Pons (tissue), 1 donor: ENCODE data around the gene FOSL2.

Experiments used
- DNase-seq: peaks from one replicate; pipeline ENCODE4 v3.0.0-alpha.2; 2016; ENCODE audit warnings: low spot score

The FOSL2 gene

DNA sequence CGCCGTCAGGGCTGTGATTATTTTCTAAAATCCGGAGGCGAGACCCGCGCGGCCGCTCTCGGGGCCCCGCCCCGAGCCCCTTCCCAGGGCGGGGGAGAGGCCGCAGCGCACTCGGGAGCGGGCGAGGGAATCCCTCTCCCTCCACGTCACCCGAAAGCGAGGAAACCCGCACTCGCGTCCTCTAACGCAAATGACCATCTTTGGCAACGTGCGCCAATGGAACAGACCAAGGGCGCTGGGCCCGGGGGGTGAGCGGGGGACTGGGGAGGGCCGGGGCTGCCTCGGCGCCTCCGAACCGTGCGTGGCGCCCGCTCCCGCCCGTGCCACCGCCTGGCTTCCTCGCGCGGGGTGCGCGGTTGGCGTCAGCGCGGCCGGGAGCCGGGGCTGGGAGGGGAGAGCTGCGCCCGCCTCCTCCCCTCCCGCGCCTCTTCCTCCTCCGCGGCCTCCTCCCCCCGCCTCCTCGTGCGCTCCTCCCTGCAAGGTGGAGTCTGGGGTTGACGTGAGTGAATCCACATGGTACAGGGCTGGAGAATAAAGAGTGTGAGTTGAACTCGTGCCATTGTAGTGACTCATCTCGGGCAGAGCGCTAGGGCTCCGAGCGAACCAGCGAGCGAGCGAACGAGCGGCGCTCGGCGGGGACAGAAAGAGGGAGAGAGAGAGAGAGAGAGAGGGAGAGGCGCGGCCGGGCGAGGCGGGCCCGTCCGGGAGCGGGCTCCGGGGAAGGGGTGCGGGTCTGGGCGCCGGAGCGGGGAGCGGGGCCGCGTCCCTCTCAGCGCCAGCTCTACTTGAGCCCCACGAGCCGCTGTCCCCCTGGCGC lies at the start of gene FOSL2:
FOSL2 (plus strand) TSS at position 562 of the 817 bp plus-strand sequence. CDS start 863 bp downstream, outside the sequence.
- DNase-seq: peak; percentile 96

DNA sequence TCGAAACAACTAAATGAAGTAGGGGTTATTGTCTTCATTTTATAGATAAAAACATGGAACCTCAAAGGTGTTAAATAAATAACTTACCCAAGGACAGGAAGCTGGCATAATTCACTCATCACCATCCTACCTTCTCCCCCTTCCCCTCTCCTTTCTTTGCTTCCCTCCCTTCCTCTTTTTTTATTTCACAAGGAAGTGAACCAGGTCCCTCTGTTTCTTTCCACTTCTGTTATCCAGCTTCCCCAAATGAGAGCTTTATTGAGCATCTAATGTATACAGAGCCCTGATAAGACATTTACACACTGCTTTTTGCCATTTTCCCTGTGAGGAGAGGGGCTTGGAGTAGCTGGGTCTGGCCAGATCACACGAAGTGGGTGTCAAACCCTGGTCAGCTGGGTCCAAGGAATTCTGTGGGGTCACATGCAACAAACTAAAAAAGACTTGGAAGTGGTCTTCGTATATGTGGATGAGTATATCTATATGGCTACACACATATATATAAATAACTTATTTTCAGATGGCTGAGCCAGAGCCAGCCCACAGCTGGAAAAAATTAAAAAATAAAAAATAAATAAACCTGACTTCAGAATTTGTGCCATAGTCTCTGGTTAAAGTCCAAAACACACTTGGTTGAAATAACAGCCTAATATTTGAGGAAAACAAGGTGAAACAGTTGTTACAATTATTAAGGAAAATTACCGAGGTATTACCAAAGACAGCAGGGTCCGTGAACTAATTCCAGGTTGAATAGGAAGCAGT lies 49.3 kb upstream of the FOSL2 start:
- peak; percentile 41 for DNase-seq

DNA sequence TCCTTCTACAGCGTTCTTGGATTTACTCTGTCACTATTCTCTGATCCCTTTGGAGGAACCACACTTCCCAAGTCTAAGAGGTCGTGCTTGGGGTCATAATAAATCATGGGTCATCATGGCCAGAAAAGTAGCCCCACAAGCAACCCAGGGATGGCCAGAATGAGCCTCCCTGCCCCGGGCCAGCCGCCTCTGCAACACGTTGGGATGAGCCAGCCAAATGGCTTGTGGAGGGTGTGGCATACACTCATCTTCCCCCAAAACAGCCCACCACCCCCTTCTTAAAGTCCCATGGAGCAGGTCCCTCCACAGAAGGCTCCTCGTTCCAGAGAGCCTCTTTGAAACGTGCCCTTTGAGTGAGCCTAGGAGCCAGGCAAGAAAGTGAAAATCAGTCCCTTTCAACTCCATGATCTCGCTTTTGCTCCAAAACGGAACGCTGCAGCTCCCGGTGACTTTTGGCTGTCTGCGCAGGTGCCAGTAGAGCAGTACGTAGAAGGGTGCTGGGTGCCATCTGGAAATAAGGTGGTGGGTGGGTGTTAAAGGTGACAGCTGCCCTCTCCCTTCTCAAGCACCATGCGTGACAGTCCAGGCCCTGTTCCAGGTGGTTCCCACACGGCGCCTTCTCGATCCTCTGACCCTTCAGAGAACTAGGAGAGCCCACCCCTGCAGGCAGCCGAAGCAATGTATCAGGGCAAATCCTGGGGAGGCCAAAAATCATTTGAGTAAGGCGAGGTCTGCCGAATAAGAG lies 48.5 kb upstream of the FOSL2 start:
- DNase-seq: no peak

DNA sequence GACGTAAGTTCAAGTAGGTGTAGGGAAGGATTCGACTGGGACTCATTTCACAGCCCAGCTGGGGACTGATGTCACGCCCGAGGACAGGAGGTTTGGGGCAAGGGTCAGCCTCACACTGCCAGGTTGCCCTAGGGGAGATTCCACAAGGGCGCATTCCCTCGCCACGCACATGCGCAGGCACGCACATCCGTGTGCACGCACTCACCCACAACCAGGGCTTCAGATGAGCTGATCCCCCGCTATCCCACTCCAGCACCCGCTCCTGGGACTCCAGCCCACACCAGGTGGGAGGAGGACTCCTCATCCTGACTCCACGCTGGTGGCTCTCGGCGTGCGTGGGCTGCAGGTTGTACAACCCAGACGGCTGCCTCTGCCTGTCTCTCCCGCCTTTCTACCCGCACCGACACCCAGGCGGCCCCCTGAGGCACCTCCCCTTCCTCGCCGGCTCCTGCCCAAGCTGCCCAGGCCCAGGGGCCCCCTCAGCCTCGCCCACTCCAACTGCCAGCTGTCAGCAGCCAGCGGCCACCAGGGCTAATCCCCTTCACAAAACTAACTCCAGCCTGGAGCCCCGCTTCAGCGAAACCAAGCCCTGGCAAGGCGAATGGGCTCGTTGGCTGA lies 47.8 kb upstream of the FOSL2 start:
- no peak for DNase-seq

DNA sequence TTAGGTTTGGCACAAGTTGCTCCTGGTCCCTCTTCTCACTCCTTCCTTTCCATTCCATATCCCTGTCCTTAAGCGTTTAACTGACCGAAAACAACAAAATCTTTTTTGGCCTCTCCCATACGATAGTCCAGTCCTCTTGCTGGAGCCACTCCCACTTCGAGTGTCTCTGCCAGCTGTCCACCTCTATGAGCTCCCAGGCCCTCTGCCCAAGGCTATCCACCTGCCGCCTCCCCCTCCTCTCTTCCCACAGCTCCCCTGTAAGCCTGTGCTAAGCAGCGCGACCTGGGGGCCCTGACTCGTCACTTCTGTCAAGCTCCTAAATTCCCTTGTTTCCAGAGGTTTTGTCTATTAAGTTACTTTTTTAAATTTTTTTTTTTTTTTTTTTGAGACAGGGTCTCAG lies 47.0 kb upstream of the FOSL2 start:
- no peak for DNase-seq

DNA sequence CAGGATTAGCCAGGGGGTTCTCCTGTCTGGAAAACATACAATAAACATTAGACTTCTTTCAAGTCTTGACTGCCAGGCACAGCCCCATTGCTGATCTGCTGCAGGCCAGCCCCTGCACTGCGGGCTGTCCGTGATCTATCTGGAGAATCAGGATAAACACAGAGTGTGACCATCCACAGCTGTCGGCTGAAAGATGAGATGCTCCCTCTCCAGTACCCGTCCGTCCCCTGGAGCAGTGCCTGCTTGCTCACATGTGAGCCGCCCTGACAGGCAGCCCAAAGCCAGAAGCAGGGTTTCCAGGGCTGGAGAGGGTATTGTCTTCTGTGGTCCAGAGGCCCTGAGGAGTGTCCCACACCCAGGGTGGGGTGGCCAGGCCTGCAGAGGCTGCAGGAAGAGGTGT lies 46.1 kb upstream of the FOSL2 start:
- no peak for DNase-seq

DNA sequence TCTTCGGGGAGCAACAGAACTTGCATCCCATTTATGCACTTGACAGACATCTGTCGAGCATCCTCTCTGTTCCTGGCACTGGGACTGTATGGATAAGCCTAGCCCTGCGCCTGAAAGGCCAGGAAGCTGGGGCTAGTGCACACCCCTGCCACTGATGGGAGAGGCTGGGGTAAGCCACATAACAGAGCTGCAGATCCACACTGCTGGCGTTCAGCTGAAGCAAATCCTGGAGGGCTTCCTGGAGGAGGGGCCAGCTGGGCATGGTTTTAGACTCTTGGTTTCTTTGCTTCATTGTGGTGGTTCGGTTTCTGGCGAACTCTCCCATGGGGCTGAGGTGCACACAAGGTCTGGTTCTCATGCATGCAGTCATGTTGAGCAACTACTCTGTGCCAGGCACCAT lies 45.5 kb upstream of the FOSL2 start:
- no peak for DNase-seq

DNA sequence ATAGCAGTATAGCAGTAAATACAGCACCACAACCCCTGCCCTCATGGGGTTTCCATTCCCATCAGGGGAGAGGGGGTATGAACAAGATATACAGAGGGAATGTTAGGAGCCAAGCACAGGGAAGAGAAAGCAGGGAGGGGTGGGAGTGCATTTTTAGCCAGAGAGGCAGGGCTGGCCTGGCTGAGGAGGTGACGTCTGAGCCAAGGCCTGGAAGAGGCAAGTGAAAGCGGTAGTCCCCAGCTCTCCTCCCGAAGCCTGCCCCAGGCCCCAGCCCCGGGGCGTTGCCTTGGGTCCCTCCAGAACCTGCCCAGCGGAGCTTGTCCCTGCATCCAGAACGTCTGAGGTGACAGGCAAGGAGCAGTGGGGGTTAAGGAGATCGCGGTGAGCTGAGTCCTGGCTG lies 45.1 kb upstream of the FOSL2 start:
- no peak for DNase-seq

DNA sequence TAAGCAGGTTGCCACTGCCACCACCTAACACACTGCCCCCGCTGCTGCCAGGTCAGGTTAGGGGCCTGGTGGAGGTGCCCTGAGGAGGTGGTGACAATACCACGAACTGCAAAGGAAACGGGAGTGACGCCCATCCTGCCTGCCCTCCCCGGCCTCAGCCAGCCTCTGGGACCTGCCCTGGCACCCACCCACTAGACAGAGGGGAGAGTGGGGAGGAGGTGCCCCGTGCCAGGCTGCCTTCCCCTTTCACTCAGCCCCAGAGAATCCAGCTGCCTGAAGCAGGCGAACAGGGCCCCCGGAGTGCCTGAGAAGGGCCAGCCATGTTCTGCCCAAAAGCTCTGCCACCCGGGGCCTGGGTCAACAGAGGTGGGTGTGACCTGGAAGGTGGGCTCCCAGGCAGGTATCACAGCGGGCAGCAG lies 44.5 kb upstream of the FOSL2 start:
- no peak for DNase-seq

DNA sequence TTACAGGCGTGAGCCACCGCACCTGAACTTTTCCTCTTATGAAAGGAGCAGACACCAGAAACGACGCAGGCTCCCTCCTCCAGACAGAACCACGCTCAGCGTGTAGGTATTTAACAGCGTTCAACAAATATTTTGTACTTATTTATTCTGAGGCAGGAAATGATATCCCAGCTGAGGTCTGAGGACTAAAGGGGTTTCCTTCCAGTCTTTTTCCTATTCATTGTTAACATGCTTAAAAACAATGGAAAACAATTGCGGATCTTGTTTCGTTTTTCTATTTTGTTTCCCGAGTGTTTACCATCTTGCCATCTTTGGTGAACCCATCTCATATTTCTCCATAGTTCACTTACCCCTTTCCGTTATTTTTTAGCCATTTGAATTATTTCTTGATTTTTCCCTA lies 43.7 kb upstream of the FOSL2 start:
- DNase-seq: no peak

DNA sequence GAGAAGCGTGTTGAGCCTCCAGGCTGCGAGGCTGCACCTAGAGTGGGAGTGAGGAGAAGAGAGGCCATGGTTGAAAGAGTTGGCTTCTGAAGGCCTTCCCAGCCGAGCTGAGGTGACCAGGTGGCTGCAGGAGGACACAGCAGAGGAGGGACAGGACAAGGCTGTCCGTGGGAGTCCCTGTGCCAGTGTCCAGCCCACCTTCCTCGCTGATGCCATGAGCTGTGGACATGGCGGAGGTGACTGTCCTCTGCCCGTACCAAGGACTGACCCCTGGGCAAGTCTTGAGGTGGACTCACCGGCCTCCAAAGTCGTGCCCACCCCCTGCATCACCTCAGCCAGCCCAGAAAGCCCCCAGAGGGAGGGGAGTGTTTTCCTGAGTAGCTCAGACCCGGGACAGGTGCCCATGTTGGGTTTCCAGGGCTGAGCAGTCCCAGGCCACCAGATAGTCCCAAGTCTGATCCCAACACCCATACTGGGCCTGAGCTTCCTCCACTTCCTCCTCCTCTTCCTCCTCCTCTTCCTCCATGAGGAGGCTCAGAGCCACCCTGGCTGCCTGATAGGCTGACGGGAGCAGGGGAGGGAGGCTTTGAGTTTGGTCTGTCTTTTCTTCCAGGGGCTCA lies 43.0 kb upstream of the FOSL2 start:
- no peak for DNase-seq

DNA sequence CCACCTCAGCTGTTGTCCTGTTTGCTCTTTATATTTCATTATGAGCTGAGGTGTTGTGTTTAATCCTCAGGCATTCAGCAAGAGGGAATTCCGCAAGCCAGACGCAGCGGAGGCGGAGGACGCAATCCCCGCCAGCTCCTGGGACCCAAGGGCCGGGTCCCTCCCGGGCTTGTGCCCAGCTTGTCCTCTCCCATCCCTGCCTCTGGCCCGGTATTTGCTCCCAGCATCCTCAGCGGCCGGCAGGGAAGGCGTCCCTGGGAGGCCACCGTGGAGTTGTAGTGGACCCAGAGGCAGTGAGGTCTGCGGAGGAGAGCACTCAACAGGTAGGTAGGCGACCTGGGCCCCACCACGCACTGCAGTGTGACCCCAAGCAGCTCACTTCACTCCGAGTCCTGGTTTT lies 42.5 kb upstream of the FOSL2 start:
- no peak for DNase-seq

DNA sequence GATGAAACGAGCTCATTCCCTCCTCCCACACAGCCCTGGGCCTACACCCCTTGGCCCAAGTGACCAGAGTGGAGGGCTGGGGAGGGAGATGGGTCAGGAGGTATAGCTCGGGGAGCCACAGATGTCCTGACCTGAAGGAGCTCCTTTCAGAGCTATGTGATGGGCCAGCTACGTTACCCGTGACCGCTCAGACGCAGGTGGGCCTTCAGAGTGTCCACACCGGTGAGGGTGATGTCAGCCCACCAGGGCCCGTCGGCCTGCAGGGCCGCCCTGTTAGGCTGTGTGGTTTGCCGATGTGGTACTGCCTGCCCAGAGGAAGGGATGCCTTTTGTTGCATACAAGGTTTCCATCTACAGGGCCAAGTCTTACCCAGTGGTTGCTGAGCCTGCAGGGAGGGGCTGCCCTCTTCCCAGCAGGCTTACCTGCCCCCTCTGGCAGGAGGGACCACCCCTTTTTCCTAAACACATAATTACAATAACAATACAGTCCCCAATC lies 41.8 kb upstream of the FOSL2 start:
- no peak for DNase-seq

DNA sequence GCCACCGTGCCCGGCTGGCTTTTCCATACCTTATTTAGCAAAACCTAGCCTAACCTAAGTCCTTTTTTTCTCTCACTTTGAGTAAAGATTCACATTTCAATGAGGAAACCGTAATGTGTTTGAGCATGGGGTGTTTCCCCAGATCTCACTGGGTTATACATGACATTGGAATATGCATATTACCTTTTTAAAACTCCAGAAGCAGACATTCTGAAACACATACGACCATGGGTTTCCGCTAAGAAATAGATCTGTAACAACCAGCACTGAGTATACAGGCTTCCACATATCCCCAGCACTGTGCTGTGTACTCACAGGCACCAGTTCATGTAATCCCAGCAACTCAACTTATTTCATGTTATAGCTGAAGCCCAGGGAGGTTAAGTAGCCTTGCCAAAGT lies 41.0 kb upstream of the FOSL2 start:
- DNase-seq: no peak

DNA sequence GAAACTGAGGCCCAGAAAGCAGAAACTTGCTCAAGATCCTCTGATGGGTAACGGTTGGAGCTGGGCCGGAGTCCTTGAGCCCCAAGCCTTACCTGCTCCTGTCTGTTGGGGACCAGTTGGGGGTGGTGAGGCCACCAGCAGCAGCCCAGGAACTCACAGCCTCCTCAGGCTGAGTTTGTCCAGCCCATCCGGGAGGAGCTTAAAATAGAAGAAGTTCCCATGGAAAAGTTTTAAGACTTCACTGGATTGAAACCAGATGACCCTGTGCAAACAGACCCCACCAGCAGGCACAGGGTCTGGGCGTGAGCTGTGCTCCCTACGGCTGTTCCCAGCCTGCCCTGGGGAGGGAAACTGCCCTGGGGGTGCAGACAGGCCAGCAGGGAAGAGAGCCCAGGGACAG lies 40.6 kb upstream of the FOSL2 start:
- DNase-seq: no peak

DNA sequence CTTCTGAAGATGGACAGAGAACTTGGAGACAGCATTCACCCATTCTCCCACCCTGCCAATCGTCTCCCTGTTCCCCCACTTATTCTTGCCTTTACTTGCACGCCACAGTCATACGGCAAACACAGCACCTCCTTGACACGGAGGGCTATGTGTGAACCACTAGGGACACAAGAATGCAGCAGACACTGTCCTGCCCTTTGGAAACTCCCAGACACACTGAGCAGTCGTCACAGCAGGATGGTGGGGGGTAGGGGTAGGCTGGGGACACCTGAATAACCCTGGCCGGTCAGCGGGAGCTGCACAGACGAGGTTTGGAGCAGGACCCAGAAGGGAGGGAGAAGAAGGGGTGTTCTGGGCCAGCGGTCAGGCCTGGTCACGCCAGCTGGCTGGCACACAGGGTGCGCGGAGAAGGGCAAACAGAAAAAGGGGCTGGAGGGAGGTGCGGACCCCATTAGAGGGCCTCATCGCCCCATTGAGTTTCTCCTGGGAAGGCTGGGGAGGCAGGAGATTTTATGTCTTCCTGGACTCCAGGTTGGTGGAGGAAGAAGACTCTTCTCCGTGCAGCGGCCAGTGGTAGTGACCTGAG lies 40.0 kb upstream of the FOSL2 start:
- no peak for DNase-seq

DNA sequence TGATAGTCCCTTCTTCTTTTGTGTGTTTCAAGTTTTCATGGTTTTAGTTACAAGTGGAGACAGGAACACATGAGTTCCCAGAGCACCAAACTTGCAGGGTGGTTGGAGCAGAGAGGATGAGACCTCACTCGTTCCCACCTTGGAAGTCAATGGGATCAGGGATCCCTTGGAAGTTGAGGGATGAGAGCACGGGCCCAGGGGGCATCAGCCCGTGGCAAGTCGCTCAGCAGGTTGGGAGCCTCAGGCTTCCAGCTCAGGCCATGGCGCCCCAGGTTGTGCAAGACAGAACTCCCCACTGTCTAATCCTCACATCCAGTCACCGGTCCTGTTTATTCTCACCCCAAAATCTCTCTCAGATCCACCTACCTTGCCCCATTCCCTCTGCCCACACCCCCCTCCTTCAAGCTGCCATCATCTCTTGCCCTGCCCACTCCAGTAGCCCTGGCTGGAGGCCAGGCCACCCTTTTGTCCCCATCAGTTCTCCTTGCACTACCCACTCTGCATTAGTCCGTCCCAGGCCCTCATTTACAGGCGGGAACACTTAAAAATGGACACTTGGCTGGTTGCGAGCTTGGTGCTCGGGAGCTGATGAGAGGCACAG lies 37.6 kb upstream of the FOSL2 start:
- DNase-seq: no peak

DNA sequence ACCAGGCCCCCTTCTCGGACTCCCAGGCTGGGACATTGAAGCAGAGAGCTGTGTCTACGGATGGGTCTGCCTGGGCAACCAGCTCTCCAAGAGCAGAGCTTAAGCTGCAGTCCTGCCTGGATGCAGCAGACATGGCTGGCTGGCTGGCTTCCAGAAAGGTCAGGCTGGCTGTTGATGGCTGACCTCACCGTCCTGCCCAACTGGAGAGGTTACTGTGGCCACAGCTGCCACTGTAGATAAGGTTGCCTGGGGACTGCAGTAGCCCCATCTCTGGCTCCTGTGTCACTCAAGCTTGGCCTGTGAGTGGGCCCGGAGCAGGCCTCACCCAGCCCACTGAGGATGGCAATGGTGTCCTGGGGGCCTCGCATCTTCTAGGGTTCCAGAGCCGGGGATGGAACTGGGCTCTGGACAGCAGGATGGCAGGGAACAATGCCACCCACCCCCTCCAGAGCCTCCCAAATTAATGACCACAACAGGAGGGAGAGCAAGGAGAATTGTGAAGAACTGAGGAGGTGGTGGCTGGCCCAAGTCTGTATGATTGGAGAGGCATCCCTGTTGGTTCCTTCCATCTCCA lies 37.0 kb upstream of the FOSL2 start:
- no peak for DNase-seq

DNA sequence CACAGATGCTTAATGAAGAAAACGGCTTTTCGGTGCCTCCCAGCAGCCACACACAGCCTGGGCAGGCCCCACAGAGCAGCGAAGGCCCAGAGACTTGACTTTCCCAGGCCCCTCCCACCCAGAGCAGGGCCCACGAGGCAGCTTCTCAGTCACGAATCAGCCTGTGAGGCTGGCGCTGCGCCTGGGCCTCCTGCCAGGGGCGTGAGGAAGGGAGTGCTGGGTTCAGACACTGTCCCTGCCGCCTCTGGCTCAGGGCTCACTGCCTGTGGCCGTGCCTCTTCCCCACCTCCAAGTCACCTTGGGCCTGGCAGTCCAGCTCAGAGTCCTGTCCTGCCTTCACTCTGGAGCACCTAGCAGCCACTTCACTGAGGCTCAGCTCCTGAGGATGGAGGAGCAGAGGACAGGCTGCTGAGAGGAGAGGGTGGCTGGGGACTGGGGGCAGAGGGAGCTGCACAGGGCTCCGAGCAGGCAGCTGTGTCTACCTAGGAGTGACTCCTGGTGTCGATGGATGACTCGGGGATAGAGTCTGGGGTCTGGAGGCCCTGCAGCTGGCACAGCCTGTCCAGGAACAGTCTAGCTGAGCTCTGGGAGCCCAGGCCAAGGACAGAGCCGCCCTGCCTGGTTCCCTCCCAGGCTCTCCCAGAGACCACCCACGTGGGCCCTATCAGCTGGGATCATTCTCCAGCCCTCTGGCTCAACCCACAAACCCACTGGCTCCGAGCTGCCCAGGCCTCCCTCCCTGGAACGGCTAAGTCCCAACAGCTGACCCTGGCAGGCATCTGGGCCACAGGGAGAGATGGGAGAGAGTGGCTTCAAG lies 36.4 kb upstream of the FOSL2 start:
- DNase-seq: peak; percentile 63

DNA sequence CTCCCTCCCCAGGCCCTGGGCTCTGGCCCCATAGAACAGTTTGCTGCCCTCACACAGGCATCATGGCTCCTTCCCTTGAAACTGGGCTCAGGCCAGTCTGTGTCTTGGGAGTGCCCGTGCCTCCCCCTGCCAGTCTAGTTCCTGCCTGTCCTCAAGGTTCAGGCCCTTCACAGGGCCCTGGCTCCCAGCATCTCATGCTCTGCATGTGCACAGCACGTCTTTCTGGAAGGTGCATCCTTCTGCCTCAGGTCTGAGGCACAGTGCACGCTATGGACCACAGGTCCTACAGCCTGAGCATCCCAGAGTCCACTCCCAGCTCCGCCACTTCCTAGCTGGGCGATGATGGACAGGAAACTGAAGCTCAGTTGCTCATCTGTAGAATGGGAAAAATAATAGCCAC lies 35.6 kb upstream of the FOSL2 start:
- DNase-seq: no peak
